Tibial nerve (tissue), 4 donors: ENCODE measurements around the gene GON4L.

Experiments used
- CTCF ChIP-seq, 5 experiments: fragments of 200-600 bp in 3 of 5; fragments of 450-650 bp in 2 of 5; sonication (generic) in 3 of 5; IDR thresholded peaks; one replicate each; pipeline ENCODE4 v1.5.1; 2016 to 2019; ENCODE audit warnings: antibody characterized with exemption in 5 of 5, mild to moderate bottlenecking in 3 of 5, moderate library complexity in 2 of 5
- EP300 ChIP-seq, 2 donors: sonication (generic); formaldehyde crosslinking; IDR thresholded peaks; one replicate each; pipeline ENCODE4 v1.6.1; 2017; ENCODE audit warnings: antibody characterized with exemption in 2 of 2, mild to moderate bottlenecking in 1 of 2
- POLR2A ChIP-seq, 2 donors: fragments of 450-650 bp; IDR thresholded peaks; one replicate each; pipeline ENCODE4 v1.6.1; 2017; ENCODE audit warnings: antibody characterized with exemption in 2 of 2, mild to moderate bottlenecking in 2 of 2, moderate library complexity in 2 of 2

- TF ChIP-seq POLR2A (IDR thresholded peaks at IDR 0.05) = no peak
- TF ChIP-seq CTCF (IDR thresholded peaks at IDR 0.05) = no peak
- TF ChIP-seq EP300 (IDR thresholded peaks at IDR 0.05) = no peak
These were observed 23.2 kb upstream of the GON4L start for GRCh38 chr1:155880251-155880650.
